ENCODE data around the gene COMMD1.
"Not testable (repeated sequence)": the region's sequence is repeated elsewhere in the genome, so short reads cannot be mapped to it uniquely, and the experiment has no call there.

The COMMD1 gene

DNA sequence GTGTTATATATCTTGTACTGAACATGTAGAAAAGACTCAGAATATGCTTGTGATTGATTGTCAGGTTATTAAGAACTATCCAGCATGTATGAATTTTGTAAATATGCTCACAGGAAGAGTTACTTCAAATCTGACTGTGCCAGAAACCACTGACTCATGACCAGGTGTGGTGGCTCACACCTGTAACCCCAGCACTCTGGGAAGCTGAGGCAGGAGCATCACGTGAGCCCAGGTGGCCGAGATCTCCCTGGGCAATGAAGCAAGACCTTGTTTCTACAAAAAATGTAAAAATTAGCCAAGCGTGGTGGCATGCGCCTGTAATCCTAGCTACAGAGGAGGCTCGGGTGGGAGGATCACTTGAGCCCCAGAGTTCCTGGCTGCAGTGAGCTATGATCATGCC is 126.6 kb downstream of the COMMD1 start:
- no peak for DNase-seq

DNA sequence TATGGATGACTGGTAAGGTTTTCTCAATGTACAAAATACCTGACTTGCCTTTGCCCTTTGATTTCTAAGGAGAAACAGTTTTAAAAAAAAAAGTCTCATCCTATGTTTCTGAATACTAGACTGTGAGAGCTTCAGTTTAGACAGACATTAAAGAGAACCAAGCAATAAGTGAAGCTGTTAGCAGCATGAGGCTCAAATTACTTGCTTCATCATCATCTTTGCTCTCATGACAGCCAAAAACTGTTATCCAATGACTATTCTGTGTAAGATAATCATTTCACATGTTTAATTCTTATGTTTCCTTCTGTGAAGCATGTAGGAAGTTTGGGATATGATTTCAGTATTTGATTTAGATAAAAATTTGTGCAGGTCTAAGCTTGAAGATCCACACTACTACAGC is 129.2 kb downstream of the COMMD1 start:
- no peak for DNase-seq

DNA sequence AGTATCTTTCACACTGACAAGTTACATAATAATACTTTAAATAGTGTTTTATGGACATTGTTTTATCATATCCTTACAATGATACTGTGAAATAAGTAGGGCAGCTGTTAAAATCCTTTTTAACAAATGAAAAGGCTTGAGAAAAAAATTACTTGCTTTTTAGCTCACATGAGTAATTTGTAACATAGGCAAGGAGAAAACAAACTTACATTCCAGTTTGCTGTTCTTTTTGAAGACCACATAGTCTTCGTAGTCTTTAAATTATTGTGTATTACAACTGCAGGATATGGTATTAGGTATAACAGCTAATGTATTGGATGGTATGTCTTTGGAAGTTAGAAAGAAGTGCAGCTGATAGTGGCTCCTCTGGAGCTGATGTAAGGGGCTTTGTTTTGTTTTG is 130.8 kb downstream of the COMMD1 start:
- no peak for DNase-seq

DNA sequence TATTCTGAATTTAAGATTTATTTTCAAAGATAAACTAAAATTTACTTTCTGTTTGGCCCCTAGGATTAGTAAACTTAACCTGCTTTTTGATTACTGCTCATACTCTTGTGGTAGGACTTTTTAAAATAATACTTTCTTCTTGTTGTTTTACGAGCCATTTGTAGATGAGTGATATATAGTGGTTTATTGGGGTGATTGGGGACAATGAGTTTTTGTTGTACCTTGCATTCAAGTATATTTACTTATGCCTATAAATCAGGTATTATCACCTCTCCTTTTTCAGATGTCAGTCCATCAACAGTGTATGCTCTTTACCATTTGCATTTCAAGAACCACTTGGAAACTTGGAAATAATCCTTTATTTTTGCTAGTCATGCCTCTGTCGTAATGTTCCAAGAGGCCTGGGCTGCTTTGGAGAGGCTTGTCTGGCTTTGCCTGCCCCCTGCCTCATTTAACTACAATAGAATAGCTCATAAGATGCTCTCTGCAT is 131.3 kb downstream of the COMMD1 start:
- no peak for DNase-seq

GRCh38 chr2:62038975-62039771 is 133.7 kb downstream of the COMMD1 start:
- no peak for DNase-seq

- no peak for DNase-seq
Observed at GRCh38 chr2:62040926-62041325, 135.5 kb downstream of the COMMD1 start.

DNA sequence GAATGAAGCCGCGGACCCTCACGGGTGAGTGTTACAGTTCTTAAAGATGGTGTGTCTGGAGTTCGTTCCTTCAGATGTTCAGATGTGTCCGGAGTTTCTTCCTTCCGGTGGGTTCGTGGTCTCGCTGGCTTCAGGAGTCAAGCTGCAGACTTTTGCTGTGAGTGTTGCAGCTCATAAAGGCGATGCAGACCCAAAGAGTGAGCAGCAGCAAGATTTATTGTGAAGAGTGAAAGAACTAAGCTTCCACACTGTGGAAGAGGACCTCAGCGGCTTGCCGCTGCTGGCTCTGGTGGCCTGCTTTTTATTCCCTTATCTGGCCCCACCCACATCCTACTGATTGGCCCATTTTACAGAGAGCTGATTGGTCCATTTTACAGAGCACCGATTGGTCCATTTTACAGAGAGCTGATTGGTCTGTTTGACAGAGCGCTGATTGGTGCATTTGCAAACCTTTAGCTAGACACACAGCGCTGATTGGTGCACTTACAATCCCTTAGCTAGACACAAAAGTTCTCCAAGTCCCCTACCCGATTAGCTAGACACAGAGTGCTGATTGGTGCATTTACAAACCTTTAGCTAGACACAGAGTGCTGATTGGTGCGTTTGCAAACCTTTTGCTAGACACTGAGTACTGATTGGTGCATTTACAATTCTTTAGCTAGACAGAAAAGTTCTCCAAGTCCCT is 136.4 kb downstream of the COMMD1 start:
- DNase-seq = not testable (repeated sequence)

- DNase-seq = no peak
Observed at GRCh38 chr2:62042400-62042799, 136.9 kb downstream of the COMMD1 start.

DNA sequence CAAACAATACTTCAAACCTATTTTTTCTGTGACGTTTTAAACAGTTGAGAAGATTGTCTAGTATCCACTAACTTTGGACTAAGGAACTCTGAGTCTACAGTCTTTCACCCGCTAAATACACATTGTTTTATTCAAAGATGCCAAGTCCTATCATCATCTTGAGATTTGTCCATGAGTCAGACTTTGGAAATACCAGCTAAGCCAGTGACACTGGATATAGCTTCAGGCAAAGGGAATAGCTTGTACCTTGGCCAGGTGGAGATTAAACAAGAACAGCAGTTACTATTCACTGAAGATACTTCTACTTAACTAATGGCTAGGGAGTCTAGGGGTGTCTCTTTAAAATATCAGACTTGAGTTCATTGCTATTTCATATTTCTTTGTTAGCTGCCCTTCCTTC is 137.5 kb downstream of the COMMD1 start:
- no peak for DNase-seq

DNA sequence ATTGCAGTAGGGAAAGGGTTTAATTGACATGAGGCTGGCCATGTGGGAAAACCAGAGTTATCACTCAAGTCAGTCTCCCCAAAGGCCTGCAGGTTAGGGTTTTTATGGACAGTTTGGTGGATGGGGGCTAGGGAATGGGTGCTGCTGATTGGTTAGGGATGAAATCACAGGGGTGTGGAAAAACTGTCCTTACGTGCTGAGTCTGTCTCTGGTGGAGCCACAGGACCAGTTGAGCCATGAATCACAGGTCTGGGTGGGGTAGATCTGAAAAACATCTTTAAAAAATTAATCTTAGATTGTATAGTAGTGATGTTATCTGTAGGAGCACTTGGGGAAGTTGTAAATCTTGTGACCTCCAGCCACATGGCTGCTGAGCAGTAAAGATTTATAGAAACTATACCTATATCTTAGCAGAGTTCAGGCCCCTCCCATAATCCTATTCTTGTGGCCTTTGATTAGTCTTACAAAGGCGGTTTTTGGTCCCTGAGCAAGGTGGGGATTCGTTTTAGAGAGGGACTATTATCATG is 139.6 kb downstream of the COMMD1 start:
- no peak for DNase-seq

DNA sequence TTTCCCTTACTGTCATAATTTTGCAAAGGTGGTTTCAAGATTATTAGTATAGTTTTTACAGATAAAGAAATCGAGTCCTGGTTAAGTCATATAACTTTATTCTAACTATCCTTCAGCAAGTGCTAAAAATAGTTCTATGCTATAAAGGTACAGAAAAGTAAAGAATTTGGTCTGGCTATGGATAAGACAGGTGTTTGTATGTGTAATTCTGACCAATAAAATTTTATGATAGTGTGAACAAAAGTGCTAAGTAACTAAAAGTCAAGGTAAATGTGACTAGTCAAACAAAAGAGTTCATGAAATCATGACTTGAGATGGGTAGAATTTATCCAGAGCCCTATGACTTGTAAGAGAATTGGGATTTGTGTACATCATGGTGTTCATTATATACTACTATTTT is 140.7 kb downstream of the COMMD1 start:
- DNase-seq = no peak

- DNase-seq = no peak
Observed at GRCh38 chr2:62050456-62051045, 145.1 kb downstream of the COMMD1 start.

DNA sequence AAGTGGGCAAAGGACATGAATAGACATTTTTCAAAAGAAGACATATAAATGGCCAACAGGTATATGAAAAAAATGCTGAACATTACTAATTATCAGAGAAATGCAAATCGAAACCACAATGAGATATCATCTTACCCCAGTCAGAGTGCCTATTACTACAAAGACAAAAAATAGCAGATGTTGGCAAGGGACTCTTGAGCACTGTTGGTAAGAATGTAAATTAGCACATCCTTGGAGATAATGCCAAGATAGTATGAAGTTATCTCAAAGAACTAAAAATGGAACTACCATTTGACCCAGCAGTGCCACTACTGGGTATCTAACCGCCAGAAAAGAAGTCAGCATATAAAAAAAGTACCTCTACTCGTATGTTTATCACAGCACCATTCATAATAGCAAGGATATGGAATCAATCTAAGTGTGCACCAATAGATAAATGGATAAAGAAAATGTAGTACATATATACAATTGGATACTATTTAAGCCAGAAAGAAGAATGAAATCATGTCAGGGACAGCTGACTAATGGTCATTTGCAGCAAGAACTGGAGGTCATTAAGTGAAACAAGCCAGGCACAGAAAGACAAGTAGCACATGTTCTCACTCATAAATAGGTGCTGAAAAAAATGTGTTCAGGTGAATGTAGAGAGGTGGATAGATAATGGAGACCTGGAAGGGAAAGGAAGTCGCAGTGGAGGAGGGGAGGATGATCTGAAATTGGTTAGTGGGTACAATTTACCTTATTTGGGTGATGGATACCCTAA is 148.7 kb downstream of the COMMD1 start:
- no peak for DNase-seq

DNA sequence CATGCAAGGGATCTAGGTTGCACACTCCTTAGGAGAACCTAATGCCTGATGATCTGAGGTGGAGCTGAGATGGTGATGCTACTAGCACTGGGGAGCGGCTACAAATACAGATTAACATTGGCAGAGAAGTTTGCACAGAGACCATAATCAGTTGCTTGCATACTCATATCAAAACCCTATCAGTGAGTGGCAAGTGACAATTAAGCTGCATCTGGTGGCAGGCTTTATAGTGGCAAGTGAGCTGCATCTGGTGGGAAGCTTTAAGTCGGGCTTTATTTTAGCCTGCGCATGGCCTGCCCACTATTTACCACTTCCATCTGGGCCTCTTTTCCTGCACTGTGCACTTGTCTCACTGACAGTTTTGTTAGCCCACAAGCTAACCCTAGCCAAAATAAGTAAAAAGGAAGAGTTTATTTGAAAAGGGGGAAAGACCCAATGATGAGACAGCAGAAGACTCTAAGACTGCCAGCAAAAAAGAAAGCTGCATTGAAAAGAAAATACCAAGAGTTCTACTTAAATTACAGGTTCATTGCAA is 149.5 kb downstream of the COMMD1 start:
- DNase-seq = no peak

- DNase-seq = no peak
Observed at GRCh38 chr2:62055724-62056336, 150.4 kb downstream of the COMMD1 start.

DNA sequence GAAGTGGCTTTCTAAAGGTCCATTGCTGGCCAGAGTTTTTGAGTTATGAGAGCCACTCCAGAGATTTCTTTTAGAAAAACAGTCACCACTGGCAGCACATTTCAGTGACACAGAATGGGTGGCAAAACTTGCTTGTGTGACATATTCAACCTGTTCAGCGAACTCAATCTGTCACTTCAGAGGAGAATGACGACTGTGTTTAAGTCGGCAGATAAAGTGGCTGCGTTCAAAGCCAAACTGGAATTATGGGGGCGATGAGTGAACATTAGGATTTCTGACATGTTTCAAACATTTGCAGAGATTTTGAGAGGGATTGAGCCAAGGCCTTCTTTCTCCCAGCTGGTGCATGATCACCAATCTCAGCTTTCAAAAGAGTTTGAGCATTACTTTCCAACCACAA is 150.9 kb downstream of the COMMD1 start:
- DNase-seq = no peak

DNA sequence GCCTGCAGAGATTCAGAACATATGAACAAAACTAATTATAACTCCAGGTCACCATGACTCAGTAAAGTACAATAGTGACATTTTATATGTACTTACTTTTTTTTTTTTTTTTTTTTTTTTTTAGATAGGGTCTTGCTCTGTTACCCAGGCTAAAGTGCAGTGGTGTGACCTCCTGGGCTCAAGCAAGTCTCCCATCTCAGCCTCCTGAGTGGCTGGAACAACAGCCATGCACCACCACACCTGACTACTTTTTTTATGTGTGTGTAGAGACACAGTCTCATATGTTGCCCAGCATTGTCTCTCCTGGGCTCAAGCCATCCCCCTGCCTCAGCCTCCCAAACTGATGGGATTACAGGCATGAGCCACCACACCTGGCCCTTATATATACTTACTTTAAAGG is 159.8 kb downstream of the COMMD1 start:
- DNase-seq = no peak

DNA sequence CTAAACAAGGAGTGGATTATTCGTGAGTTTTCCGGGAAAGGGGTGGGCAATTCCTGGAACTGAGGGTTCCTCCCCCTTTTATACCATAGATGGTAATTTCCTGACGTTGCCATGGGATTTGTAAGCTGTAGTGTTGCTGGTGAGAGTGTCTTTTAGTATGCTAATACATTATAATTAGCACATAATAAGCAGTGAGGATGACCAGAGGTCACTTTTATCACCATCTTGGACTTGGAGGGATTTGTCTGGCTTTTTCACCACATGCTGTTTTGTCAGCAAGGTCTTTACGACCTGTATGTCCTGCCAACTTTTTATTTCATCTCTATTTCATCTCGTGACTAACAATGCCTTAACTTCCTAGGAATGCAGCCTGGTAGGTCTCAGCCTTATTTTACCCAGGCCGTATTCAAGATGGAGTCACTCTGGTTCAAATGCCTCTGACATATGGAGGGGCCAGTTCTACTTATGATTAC is 165.7 kb downstream of the COMMD1 start:
- no peak for DNase-seq

- DNase-seq = no peak
Observed at GRCh38 chr2:62071760-62072680, 166.5 kb downstream of the COMMD1 start.

GRCh38 chr2:62074233-62074632 is 168.8 kb downstream of the COMMD1 start:
- DNase-seq = no peak
